VCaP (cell line): ENCODE data around the gene ZNF777.

Source experiments
- H3K27ac ChIP-seq: fragments of 450-650 bp; 2 replicates; pipeline ENCODE4 v1.5.1; 2017
- TF ChIP-seq, protein P1 (sequence below): fragments of 450-650 bp; conservative IDR thresholded peaks from 2 replicates; pipeline ENCODE4 v1.5.1; 2017; ENCODE audit warnings: mild to moderate bottlenecking, moderate library complexity

ZNF777 gene

DNA sequence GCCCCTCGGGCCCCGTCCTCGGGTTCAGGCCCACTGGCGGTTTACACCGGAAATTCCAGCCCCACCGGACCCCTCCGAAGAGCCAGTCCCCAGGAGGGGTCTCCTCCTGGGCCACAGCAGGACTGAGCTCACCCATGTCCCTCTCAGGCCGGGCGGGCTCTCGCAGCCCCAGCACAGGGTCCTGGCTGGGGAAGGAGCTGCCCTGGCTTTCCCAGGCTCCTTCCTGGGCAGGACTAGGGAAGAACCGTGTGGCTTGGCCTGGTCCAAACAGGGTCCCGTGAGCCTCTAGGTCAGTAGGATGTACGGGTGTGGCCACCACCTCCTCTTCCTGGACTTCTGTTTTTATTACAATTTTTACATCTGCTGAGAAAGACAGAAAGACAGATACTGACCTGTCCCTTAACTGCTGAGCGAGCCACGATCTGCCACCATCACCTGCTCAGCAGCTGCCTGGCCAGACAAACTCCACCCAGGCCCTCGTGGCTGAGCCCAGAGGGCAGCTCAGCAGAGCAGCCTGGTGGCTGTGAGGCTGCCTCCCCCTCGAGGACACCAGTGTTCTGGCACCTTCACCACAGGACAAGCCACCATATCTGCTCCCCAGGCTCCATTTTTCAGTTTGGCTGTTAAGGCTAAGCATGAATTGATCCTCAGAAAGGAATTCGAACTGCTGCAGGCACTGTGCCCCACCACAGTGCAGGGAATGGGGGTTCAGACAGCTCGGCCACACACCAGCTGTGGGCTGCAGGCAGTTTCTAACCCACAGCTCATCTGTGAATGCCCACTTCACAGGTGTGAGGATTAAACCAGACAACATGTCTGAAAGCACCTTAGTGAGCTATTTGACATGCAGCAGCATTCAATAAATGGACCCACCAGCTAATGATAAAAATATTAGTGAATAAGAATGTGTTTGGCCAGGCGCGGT lies 14.5 kb upstream of the ZNF777 start:
- TF ChIP-seq, protein P1, sequence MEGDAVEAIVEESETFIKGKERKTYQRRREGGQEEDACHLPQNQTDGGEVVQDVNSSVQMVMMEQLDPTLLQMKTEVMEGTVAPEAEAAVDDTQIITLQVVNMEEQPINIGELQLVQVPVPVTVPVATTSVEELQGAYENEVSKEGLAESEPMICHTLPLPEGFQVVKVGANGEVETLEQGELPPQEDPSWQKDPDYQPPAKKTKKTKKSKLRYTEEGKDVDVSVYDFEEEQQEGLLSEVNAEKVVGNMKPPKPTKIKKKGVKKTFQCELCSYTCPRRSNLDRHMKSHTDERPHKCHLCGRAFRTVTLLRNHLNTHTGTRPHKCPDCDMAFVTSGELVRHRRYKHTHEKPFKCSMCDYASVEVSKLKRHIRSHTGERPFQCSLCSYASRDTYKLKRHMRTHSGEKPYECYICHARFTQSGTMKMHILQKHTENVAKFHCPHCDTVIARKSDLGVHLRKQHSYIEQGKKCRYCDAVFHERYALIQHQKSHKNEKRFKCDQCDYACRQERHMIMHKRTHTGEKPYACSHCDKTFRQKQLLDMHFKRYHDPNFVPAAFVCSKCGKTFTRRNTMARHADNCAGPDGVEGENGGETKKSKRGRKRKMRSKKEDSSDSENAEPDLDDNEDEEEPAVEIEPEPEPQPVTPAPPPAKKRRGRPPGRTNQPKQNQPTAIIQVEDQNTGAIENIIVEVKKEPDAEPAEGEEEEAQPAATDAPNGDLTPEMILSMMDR, result no peak
- no peak overlapping the region for H3K27ac ChIP-seq

DNA sequence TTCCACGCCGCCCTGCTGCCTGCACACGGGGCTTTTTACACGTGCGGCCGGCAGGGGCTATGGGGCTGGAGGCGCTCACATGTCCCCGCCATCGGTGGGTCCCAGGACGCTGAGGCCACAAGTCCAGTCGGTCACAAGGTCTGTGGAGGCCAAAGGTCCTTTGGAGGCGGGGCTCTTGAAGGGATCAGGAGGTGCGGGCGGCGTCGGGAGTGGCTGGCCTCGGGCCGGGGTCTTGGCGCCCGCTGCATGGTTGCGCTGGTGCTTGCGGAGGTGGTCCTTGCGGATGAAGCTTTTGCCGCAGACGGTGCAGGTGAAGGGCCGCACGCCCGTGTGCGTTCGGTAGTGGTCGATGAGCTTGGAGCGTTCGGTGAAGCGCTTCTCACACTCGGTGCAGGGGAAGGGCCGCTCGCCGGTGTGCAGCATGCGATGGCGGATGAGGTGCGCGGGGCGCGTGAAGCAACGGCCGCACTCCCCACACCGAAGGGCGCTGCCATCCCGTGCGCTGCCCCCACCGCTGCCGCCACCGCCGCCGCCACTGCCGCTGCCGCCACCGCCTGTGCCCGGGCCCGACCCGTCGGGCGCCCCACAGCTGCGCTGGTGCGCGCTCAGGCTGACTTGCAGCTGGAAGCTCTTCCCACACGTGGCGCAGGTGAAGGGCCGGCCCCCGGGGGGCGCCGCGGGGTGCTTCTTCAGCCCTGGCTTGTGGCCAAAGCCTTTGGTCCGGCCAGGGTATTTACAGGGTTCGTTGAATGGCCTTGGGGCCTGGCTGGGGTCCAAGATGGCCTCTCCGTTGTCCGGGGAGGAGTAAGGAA lies 13.7 kb upstream of the ZNF777 start:
- TF ChIP-seq, protein P1, result 0 out of 2 replicates have a peak, but pooled peaks have one; percentile 6
- no peak overlapping the region for H3K27ac ChIP-seq

DNA sequence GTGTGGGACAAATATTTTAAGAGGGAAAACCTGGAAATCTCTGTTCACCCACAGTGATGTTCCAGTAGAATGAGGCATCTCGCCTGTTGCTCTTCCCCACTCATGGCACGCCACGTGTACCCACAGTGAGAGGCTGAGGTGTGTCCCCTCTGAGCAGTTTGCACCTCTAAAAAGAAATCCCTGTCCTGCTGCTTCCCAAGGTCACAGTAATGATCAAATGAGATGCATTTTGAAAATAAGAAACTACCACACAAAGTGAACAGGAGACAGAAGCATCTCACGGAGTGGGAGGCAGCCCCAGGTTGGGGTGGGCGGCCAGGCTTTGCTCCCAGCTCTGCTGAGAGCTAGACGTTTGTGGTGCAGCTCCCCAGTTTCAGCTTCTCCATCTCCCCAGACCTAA lies 12.4 kb upstream of the ZNF777 start:
- H3K27ac ChIP-seq, result no peak overlapping the region
- TF ChIP-seq, protein P1, result no peak

DNA sequence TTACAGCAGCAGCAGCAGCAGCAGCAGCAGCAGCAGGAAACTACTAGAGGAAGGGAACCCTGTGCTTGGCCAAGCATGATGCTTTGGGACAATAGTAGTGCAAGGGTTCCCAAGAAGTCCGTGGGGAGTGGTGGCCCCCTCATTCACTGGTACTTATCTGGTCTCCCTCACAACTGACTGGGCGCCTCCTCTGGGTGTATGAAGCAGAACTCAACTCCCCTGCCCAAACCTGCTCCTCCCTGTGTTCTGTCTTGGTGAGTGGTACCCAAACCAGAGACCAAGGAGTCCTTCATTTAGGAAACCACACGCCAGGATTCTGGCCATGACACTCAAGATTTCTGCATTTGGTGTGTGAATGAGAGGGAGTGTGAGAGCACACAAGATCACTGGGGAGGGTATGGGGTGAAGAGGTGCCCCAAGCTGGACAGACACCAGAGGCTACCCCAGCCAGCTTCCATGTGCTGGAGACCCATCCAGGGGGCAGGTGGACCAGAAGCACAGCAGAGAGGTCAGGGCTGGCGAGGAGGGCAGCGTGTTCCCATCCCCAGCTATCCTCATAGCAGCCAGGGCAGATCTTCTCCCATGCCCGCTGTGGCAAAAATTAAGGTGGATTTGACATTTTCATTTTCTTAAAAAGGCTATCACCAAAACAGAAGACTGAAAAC lies 10.6 kb upstream of the ZNF777 start:
- no peak overlapping the region for H3K27ac ChIP-seq
- TF ChIP-seq, protein P1, result no peak

DNA sequence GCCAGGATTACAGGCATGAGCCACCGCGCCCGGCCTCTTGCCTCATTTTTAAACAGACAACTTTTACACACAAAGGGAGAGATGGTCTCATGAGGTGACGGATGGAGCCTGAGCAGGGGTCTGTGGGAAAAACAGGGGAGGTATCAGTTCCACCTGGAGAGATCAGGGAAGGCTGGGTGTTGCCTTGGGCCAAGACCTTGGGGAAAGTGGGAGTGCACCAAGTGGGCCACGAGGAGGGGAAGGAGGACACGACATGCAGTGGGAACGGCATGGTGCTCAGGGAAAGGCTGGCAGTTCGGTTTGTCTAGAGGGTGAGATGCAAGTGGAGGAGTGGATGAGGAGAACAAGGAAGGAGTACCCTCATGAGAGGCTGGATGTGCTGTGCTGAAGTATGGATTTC lies 8.9 kb upstream of the ZNF777 start:
- TF ChIP-seq, protein P1, result no peak
- H3K27ac ChIP-seq, result no peak overlapping the region

DNA sequence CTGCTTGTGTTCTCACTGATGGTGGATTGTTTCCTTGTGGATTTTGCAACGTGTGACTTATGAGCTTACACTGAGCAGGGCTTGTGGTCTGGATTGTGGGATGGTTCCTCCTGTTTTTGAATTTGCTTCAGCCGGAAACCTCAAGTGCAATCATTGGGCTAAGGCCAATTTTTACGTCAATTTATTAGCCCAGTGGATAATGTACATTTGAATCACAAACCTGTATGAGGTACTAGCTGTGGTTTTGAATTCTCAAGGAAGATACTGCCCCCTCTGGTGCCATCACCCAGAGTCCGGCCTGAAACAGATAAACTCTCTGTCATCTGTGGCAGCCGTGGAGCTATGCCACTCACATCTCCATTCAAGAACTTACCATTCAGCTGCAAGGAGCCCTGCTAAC lies 7.3 kb upstream of the ZNF777 start:
- H3K27ac ChIP-seq, result no peak overlapping the region
- TF ChIP-seq, protein P1, result no peak; the same call in 1 of the 2 replicates
